ENCODE measurements around the gene CLEC9A. TPM values are rescaled to one million over a fixed set of nuclear protein-coding genes. Genes with fewer than 3 reads are reported as not detected.

CLEC9A gene
- total RNA-seq, 1 experiment from 2014 or later: not detected

- Histone ChIP-seq H4K20me1 (ENCODE audit: insufficient read depth) (no peaks in the 10 kb centered on the region), H3K4me2 (ENCODE audit: low read length) (no peak overlapping the region), H3K27me3 (ENCODE audit: insufficient read depth, low read length) (peaks cover 83% of the 10 kb centered on the region), H3K4me1 (ENCODE audit: control insufficient read depth in 1 of 2, insufficient read depth in 2 of 2, low read length in 2 of 2) (no peaks in the 10 kb centered on the region), H3K36me3 (ENCODE audit: control insufficient read depth in 1 of 2, insufficient read depth in 2 of 2, low read length in 2 of 2) (no peaks in the 10 kb centered on the region), H3K9me2 (ENCODE audit: insufficient read depth) (no peaks in the 10 kb centered on the region), H3K27ac (ENCODE audit: low read depth, low read length) (no peak overlapping the region), H3K79me2 (ENCODE audit: insufficient read depth, low read length) (no peaks in the 10 kb centered on the region), H3K4me3 (replicated peaks in 1 of 2; ENCODE audit: low read depth in 1 of 2, low read length in 2 of 2) (no peak overlapping the region), H3K9me3 (ENCODE audit: control insufficient read depth in 1 of 2, insufficient read depth in 1 of 2, low read depth in 1 of 2, low read length in 2 of 2) (no peaks in the 10 kb centered on the region), H3K9ac (ENCODE audit: low read length) (no peak overlapping the region), H2AFZ (ENCODE audit: low read depth, low read length, poor library complexity, severe bottlenecking) (no peak overlapping the region)
- TF ChIP-seq ZBTB33 (IDR thresholded peaks at IDR 0.05; ENCODE audit: extremely low read depth, insufficient replicate concordance, low read length) (no peak), ZFX (IDR thresholded peaks at IDR 0.05) (no peak), CTCF (IDR thresholded peaks at IDR 0.05 in 2 of 3, conservative IDR thresholded peaks at IDR 0.05 in 1 of 3; ENCODE audit: borderline replicate concordance in 1 of 3, insufficient read depth in 1 of 3, low read depth in 2 of 3, low read length in 2 of 3) (no peak), SIN3A (IDR thresholded peaks at IDR 0.05; ENCODE audit: low read depth) (no peak), ZNF274 (IDR thresholded peaks at IDR 0.05; ENCODE audit: low read depth, low read length) (no peak), SP1 (IDR thresholded peaks at IDR 0.05; ENCODE audit: low read depth) (no peak), ATF3 (IDR thresholded peaks at IDR 0.05) (no peak), FOSL1 (IDR thresholded peaks at IDR 0.05; ENCODE audit: low read depth) (no peak), SRF (IDR thresholded peaks at IDR 0.05; ENCODE audit: low read depth) (no peak), JUND (IDR thresholded peaks at IDR 0.05) (no peak), YY1 (IDR thresholded peaks at IDR 0.05; ENCODE audit: extremely low read depth, insufficient replicate concordance, low read depth, low read length) (no peak), EZH2phosphoT487 (IDR thresholded peaks at IDR 0.05; ENCODE audit: borderline replicate concordance) (no peak), EGR1 (IDR thresholded peaks at IDR 0.05; ENCODE audit: low read depth) (no peak), POLR2A (IDR thresholded peaks at IDR 0.05; ENCODE audit: borderline replicate concordance, extremely low read depth, insufficient read depth, insufficient read length) (no peak)
- DNase-seq (ENCODE audit: low read depth, low spot score) (no peak), ATAC-seq (no peak)
- no TSS peak for BruUV-seq (replicated peaks)
- CTCF ChIA-PET: no interaction called here
- intact Hi-C loops (cut with micrococcal nuclease): no loop called here
- POLR2A ChIA-PET: no interaction called here
- RAD21 ChIA-PET (ENCODE audit: low non-redundant PET in 1 of 2, low total read pairs in 2 of 2, uncharacterized antibody in 2 of 2, unreplicated experiment in 2 of 2): no interaction called here
Measured at GRCh38 chr12:10072131-10072530, 41.6 kb downstream of the CLEC9A start.
